Keratinocyte (primary cell): ENCODE data around the gene PDGFRA. TPM values are rescaled to one million over a fixed set of nuclear protein-coding genes. Genes with fewer than 3 reads are reported as not detected.

ENCODE experiments used
- DNase-seq: peaks from one replicate; pipeline ENCODE4 v3.0.0-alpha.2; 2011; ENCODE audit warnings: low read depth, missing footprints, low spot score
- FAIRE-seq: peaks from 2 replicates; lab custom pipeline; 2011; peaks lifted over from hg19 to GRCh38; lab: Jason Lieb, UNC
- H2AFZ ChIP-seq: 2 replicates; pipeline ENCODE4 v1.6.0; 2012; ENCODE audit warnings: low read length, control low read depth, inconsistent platforms; ENCODE audit not compliant: control insufficient read depth
- H3K27ac ChIP-seq: 2 replicates; pipeline ENCODE4 v1.5.1; 2011; ENCODE audit warnings: low read length; ENCODE audit not compliant: control insufficient read depth, insufficient read depth
- H3K27me3 ChIP-seq: 3 replicates; pipeline ENCODE4 v1.6.0; 2011; ENCODE audit warnings: low read length; ENCODE audit not compliant: control insufficient read depth, insufficient read depth; ENCODE audit errors: extremely low read depth
- H3K36me3 ChIP-seq, 2 experiments: 2 replicates in 1 of 2; 3 replicates in 1 of 2; pipeline ENCODE4 v1.5.1; 2011; ENCODE audit warnings: low read length in 2 of 2, mild to moderate bottlenecking in 1 of 2; ENCODE audit not compliant: control insufficient read depth in 2 of 2, insufficient read depth in 2 of 2; ENCODE audit errors: extremely low read depth in 1 of 2
- H3K4me1 ChIP-seq: 3 replicates; pipeline ENCODE4 v1.5.1; 2011; ENCODE audit warnings: low read length; ENCODE audit not compliant: control insufficient read depth, insufficient read depth; ENCODE audit errors: extremely low read depth
- H3K4me2 ChIP-seq: 3 replicates; pipeline ENCODE4 v1.6.0; 2011; ENCODE audit warnings: low read depth, low read length; ENCODE audit not compliant: control insufficient read depth, insufficient read depth; ENCODE audit errors: extremely low read depth
- H3K4me3 ChIP-seq, 3 experiments: fragments of 200-600 bp in 1 of 3; sonication (generic) in 1 of 3; 2 replicates in 2 of 3; 3 replicates in 1 of 3; pipeline ENCODE4 v1.5.1; 2011 to 2016; ENCODE audit warnings: low read length in 3 of 3, mild to moderate bottlenecking in 3 of 3, control low read depth in 2 of 3, inconsistent platforms in 1 of 3, low read depth in 1 of 3, mixed read lengths in 1 of 3, mixed run types in 1 of 3, moderate library complexity in 1 of 3; ENCODE audit not compliant: control insufficient read depth in 2 of 3, insufficient read depth in 2 of 3; ENCODE audit errors: extremely low read depth in 1 of 3
- H3K79me2 ChIP-seq: 2 replicates; pipeline ENCODE4 v1.6.0; 2012; ENCODE audit warnings: low read length; ENCODE audit not compliant: control insufficient read depth, insufficient read depth
- H3K9ac ChIP-seq: 3 replicates; pipeline ENCODE4 v1.6.0; 2011; ENCODE audit warnings: low read length; ENCODE audit not compliant: control insufficient read depth, insufficient read depth; ENCODE audit errors: extremely low read depth
- H3K9me1 ChIP-seq: 3 replicates; pipeline ENCODE4 v1.6.0; 2011; ENCODE audit warnings: low read length; ENCODE audit not compliant: control insufficient read depth, insufficient read depth; ENCODE audit errors: extremely low read depth
- H3K9me3 ChIP-seq: 2 replicates; pipeline ENCODE4 v1.5.1; 2012; ENCODE audit warnings: low read depth, low read length; ENCODE audit not compliant: control insufficient read depth
- H4K20me1 ChIP-seq: 3 replicates; pipeline ENCODE4 v1.6.0; 2011; ENCODE audit warnings: low read length; ENCODE audit not compliant: control insufficient read depth, insufficient read depth; ENCODE audit errors: extremely low read depth
- EZH2 ChIP-seq: IDR thresholded peaks from one replicate; pipeline ENCODE4 v1.6.1; 2012; ENCODE audit warnings: inconsistent platforms, mild to moderate bottlenecking, low read length, moderate library complexity
- dilution Hi-C: fragments of 300-500 bp; cut with MboI; formaldehyde crosslinking; loops from one replicate; pipeline ENCODE4 v1.7.0; 2020; ENCODE audit warnings: low sequenced_read_pairs; ENCODE audit not compliant: extremely low pct_ligation_motif_present
- polyA plus RNA-seq, 5 experiments: library from polyadenylated mRNA; depleted of rRNA in 3 of 5; stranded (reverse) in 3 of 5; stranded (forward) in 1 of 5; unstranded in 1 of 5; fragments of >200 nt; gene quantifications; 1 replicate in 1 of 5; 2 replicates in 3 of 5; 3 replicates in 1 of 5; pipeline versions ENCODE4 v1.2.1 to v1.2.3, GENCODE V29; 2011 to 2012; ENCODE audit warnings: missing spikeins in 2 of 5, low read depth in 1 of 5, low replicate concordance in 1 of 5
- TF ChIP-seq, protein P1 (sequence below), 3 experiments: IDR thresholded peaks in 1 of 3; conservative IDR thresholded peaks in 1 of 3; optimal IDR thresholded peaks in 1 of 3; 2 replicates in 2 of 3; 3 replicates in 1 of 3; pipeline versions ENCODE3 to v1.5.1; 2011; ENCODE audit warnings: low read length in 3 of 3, mild to moderate bottlenecking in 3 of 3, moderate library complexity in 2 of 3, control low read depth in 1 of 3, inconsistent platforms in 1 of 3; ENCODE audit not compliant: insufficient read depth in 2 of 3; ENCODE audit errors: extremely low read depth in 1 of 3

PDGFRA gene
- polyA plus RNA-seq, 1 donor (not counting 4 experiments of a cell fraction or from before 2014, with no cell fraction given): 0.22 TPM

DNA sequence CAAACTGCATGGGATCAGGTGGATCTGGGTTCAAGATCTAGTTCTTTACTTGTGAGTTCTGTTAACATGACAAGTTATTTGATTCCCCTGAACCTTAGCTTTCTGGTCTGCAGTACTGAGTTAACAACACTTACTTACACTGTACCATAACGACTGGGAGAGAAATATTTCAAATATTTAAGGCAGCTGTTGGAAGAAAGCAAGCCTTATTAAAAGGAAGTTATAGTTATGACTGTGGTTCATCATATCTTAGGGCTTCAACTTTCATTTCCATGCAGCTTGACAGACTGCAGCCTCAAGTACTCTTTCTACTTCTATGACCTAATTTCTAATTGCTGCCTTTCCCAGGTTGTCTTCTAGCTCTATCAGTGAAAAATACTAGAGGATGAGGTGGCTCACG lies 40.0 kb upstream of the PDGFRA start:
- no peak overlapping the region for H2AFZ ChIP-seq
- H3K9ac ChIP-seq: no peak overlapping the region
- H3K9me3 ChIP-seq: no peaks in the 10 kb centered on the region
- no peaks in the 10 kb centered on the region for H3K27me3 ChIP-seq
- no peak overlapping the region for H3K27ac ChIP-seq
- no peak for DNase-seq
- no peaks in the 10 kb centered on the region for H3K79me2 ChIP-seq
- no peaks in the 10 kb centered on the region for H4K20me1 ChIP-seq
- H3K4me3 ChIP-seq: no peak overlapping the region
- TF ChIP-seq, protein P1, sequence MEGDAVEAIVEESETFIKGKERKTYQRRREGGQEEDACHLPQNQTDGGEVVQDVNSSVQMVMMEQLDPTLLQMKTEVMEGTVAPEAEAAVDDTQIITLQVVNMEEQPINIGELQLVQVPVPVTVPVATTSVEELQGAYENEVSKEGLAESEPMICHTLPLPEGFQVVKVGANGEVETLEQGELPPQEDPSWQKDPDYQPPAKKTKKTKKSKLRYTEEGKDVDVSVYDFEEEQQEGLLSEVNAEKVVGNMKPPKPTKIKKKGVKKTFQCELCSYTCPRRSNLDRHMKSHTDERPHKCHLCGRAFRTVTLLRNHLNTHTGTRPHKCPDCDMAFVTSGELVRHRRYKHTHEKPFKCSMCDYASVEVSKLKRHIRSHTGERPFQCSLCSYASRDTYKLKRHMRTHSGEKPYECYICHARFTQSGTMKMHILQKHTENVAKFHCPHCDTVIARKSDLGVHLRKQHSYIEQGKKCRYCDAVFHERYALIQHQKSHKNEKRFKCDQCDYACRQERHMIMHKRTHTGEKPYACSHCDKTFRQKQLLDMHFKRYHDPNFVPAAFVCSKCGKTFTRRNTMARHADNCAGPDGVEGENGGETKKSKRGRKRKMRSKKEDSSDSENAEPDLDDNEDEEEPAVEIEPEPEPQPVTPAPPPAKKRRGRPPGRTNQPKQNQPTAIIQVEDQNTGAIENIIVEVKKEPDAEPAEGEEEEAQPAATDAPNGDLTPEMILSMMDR (optimal IDR thresholded peaks at IDR 0.05 in 1 of 3, IDR thresholded peaks at IDR 0.05 in 1 of 3, conservative IDR thresholded peaks at IDR 0.05 in 1 of 3; ENCODE audit: extremely low read depth in 1 of 3, insufficient read depth in 2 of 3, low read length in 3 of 3): no peak
- TF ChIP-seq EZH2: no peak
- no peaks in the 10 kb centered on the region for H3K4me1 ChIP-seq
- FAIRE-seq: no peak
- H3K9me1 ChIP-seq: no peaks in the 10 kb centered on the region
- no peak overlapping the region for H3K4me2 ChIP-seq
- dilution Hi-C loops: no loop called here
- no peaks in the 10 kb centered on the region for H3K36me3 ChIP-seq

DNA sequence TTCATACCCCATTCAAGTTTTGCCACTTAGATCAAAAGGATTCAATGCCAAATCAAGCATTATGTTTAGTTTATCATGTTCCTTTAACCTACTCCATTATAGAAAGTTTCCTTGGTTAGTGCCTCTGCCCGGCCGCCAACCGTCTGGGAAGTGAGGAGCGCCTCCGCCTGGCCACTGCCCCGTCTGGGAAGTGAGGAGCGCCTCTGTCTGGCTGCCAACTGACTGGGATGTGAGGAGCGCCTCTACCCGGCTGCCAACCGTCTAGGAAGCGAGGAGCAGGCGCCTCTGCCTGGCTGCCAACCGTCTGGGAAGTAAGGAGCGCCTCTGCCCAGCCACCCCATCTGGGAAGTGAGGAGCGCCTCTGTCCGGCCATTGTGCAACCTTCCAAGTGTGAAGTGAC lies 36.3 kb upstream of the PDGFRA start:
- FAIRE-seq: no peak
- dilution Hi-C loops: no loop called here
- no peaks in the 10 kb centered on the region for H4K20me1 ChIP-seq

More for the DNA sequence above, 36.3 kb upstream of the PDGFRA start:
- H3K9ac ChIP-seq: no peak overlapping the region
- H3K4me2 ChIP-seq: no peak overlapping the region
- H3K4me1 ChIP-seq: no peaks in the 10 kb centered on the region
- no peak for DNase-seq
- no peaks in the 10 kb centered on the region for H3K9me3 ChIP-seq
- H3K9me1 ChIP-seq: no peaks in the 10 kb centered on the region
- H3K36me3 ChIP-seq: no peaks in the 10 kb centered on the region
- no peaks in the 10 kb centered on the region for H3K27me3 ChIP-seq
- no peak overlapping the region for H2AFZ ChIP-seq
- H3K27ac ChIP-seq: no peak overlapping the region
- no peaks in the 10 kb centered on the region for H3K79me2 ChIP-seq
- no peak overlapping the region for H3K4me3 ChIP-seq
- TF ChIP-seq EZH2: no peak
- TF ChIP-seq, protein P1 (optimal IDR thresholded peaks at IDR 0.05 in 1 of 3, IDR thresholded peaks at IDR 0.05 in 1 of 3, conservative IDR thresholded peaks at IDR 0.05 in 1 of 3; ENCODE audit: extremely low read depth in 1 of 3, insufficient read depth in 2 of 3, low read length in 3 of 3): peak in 1 of 3 experiments; percentile 10
